T-helper 2 cell treated with Interferon-gamma antibody and Interleukin-4, amounts not matched to agents 5 μg/mL and 100 μg/mL, for 36 hours (primary cell): Measurements from ENCODE around the gene VAV2.

Source experiments
- DNase-seq: peaks from one replicate; pipeline ENCODE4 v3.0.0; 2021; ENCODE audit warnings: low spot score
- H3K27ac Mint-ChIP-seq: one replicate; pipeline ENCODE4 v1.8.0; 2021; ENCODE audit warnings: mild to moderate bottlenecking, mixed read lengths
- H3K27me3 Mint-ChIP-seq: one replicate; pipeline ENCODE4 v1.8.0; 2021; ENCODE audit warnings: low read depth, mixed read lengths
- H3K36me3 Mint-ChIP-seq: one replicate; pipeline ENCODE4 v1.8.0; 2021; ENCODE audit warnings: low read depth, mixed read lengths
- H3K4me1 Mint-ChIP-seq: one replicate; pipeline ENCODE4 v1.8.0; 2021; ENCODE audit warnings: low read depth, mixed read lengths
- H3K4me3 Mint-ChIP-seq: one replicate; pipeline ENCODE4 v1.8.0; 2022; ENCODE audit warnings: mild to moderate bottlenecking, moderate library complexity, mixed read lengths
- H3K9me3 Mint-ChIP-seq: one replicate; pipeline ENCODE4 v1.8.0; 2021; ENCODE audit warnings: mixed read lengths

VAV2 gene

DNA sequence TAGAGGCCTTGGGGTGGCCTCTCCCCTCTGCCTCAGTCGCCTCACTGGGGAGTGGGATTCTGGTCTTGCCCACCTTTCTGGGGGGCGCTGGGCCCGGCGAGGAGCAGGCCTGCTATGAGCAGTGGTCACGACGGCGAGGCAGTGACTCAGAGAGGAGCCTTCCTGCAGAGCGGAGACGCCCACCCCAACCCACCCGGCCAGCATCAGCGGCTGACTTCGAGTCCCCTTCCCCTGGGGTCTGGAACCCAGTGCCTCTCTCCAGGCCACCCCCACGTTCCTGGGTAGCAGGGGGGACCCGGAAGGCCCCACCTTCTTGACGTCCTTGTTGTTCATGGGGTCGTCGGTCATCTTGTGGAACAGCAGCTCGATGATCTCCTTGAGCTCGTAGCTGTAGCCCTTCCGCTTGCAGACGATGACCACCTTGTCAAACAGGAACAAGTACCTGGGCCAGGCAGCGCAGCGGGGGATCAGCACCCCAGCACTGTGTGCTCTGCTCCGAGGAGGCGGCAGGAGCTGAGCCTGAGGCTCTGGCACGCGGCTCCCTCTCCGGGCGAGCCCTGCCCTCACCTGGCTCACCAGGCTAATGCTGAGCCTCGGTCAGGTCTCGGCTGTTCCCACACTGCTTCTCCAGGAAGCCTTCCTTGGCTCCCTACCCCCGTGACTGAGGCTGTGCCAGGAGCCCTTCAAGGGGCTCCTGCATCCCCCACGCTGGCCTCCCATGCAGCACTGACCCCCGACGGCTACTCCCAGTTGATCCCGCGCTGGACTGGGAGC, 203.9 kb downstream of the VAV2 start:
- no peaks in the 10 kb centered on the region for H3K9me3 Mint-ChIP-seq
- no peaks in the 10 kb centered on the region for H3K36me3 Mint-ChIP-seq
- no peak overlapping the region for H3K4me3 Mint-ChIP-seq
- no peaks in the 10 kb centered on the region for H3K27me3 Mint-ChIP-seq
- peaks cover 10% of the 10 kb centered on the region for H3K4me1 Mint-ChIP-seq
- no peak for DNase-seq
- no peak overlapping the region for H3K27ac Mint-ChIP-seq

- no peaks in the 10 kb centered on the region for H3K9me3 Mint-ChIP-seq
These were observed 204.4 kb downstream of the VAV2 start for GRCh38 chr9:133787754-133788025.

DNA sequence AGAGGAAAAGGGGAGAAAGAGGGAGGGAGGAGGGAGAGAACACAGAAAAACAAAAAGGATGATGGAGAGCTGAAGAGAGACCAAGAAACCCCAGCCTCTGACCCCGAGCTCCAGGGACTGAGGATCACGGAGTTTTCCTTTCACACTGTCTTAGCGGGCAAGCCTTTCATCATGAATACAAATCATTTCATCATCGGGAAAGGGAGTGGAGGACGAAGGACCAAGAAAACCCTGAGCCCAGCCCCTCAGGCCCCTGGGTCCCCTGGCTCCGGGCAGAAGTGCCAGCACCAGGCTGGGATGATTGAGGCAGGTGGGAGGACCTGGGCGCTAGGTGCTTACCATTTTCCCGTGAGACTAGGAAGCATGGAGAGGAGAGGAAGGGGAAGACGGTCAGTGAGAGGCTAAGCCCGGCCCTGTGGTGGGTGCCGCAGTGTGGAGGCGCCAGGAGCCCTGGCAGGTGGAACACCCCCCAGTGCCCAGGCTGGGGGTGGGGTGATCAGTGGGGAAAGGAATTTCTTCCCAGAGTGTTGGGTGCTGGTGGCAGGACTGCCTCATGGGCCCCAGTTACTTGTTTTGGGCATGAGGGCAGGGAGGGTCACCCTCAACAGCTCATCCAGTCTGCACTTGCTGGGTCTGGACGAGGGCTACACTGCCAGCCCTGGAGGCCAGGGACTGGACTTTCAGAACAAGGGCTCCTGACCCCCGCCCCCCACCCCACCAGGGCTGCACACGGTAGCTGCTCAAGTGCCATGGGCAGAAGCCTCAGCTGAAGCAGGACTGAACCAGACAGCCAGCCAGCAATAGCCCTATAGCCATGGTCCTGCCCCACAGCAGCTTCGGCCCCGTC, 205.0 kb downstream of the VAV2 start:
- Mint-ChIP-seq H3K4me1 (peaks cover 8% of the 10 kb centered on the region), H3K36me3 (no peaks in the 10 kb centered on the region), H3K9me3 (no peaks in the 10 kb centered on the region), H3K27me3 (no peaks in the 10 kb centered on the region), H3K27ac (no peak overlapping the region), H3K4me3 (no peak overlapping the region)
- DNase-seq, result no peak

More at GRCh38 chr9:133787754-133788025, 204.4 kb downstream of the VAV2 start:
- no peak for DNase-seq
- no peak overlapping the region for H3K4me3 Mint-ChIP-seq
- H3K27ac Mint-ChIP-seq, result no peak overlapping the region
- peaks cover 10% of the 10 kb centered on the region for H3K4me1 Mint-ChIP-seq
- no peaks in the 10 kb centered on the region for H3K27me3 Mint-ChIP-seq
- no peaks in the 10 kb centered on the region for H3K36me3 Mint-ChIP-seq

GRCh38 chr9:133786371-133786753, 205.8 kb downstream of the VAV2 start:
- no peak for DNase-seq
- H3K4me1 Mint-ChIP-seq, result peaks cover 8% of the 10 kb centered on the region
- H3K27ac Mint-ChIP-seq, result no peak overlapping the region
- H3K9me3 Mint-ChIP-seq, result no peaks in the 10 kb centered on the region
- no peak overlapping the region for H3K4me3 Mint-ChIP-seq
- no peaks in the 10 kb centered on the region for H3K27me3 Mint-ChIP-seq
- no peaks in the 10 kb centered on the region for H3K36me3 Mint-ChIP-seq

GRCh38 chr9:133785753-133786370, 206.3 kb downstream of the VAV2 start:
- Mint-ChIP-seq H3K9me3 (no peaks in the 10 kb centered on the region), H3K27ac (no peak overlapping the region)

GRCh38 chr9:133784731-133785561, 207.2 kb downstream of the VAV2 start:
- Mint-ChIP-seq H3K4me1 (peaks cover 8% of the 10 kb centered on the region), H3K27me3 (no peaks in the 10 kb centered on the region), H3K36me3 (no peaks in the 10 kb centered on the region), H3K4me3 (no peak overlapping the region), H3K27ac (no peak overlapping the region), H3K9me3 (no peaks in the 10 kb centered on the region)
- DNase-seq, result no peak

More at GRCh38 chr9:133785753-133786370, 206.3 kb downstream of the VAV2 start:
- DNase-seq, result no peak
- Mint-ChIP-seq H3K27me3 (no peaks in the 10 kb centered on the region), H3K36me3 (no peaks in the 10 kb centered on the region), H3K4me1 (peaks cover 8% of the 10 kb centered on the region), H3K4me3 (no peak overlapping the region)

- no peaks in the 10 kb centered on the region for H3K9me3 Mint-ChIP-seq
- no peaks in the 10 kb centered on the region for H3K27me3 Mint-ChIP-seq
- H3K4me1 Mint-ChIP-seq, result peaks cover 8% of the 10 kb centered on the region
- no peak for DNase-seq
- H3K27ac Mint-ChIP-seq, result no peak overlapping the region
- H3K36me3 Mint-ChIP-seq, result no peaks in the 10 kb centered on the region
- H3K4me3 Mint-ChIP-seq, result no peak overlapping the region
These were observed 208.8 kb downstream of the VAV2 start for GRCh38 chr9:133783331-133783731.

GRCh38 chr9:133782157-133783130, 209.7 kb downstream of the VAV2 start:
- no peak overlapping the region for H3K4me3 Mint-ChIP-seq
- peak; percentile 40 for DNase-seq
- no peaks in the 10 kb centered on the region for H3K36me3 Mint-ChIP-seq
- H3K4me1 Mint-ChIP-seq, result peaks cover 8% of the 10 kb centered on the region
- no peaks in the 10 kb centered on the region for H3K27me3 Mint-ChIP-seq
- H3K27ac Mint-ChIP-seq, result no peak overlapping the region
- H3K9me3 Mint-ChIP-seq, result no peaks in the 10 kb centered on the region

- H3K27ac Mint-ChIP-seq, result no peak overlapping the region
- no peaks in the 10 kb centered on the region for H3K9me3 Mint-ChIP-seq
- peaks cover 8% of the 10 kb centered on the region for H3K4me1 Mint-ChIP-seq
- H3K4me3 Mint-ChIP-seq, result no peak overlapping the region
- no peaks in the 10 kb centered on the region for H3K27me3 Mint-ChIP-seq
- no peaks in the 10 kb centered on the region for H3K36me3 Mint-ChIP-seq
- no peak for DNase-seq
These were observed 210.3 kb downstream of the VAV2 start for GRCh38 chr9:133781828-133782135.

DNA sequence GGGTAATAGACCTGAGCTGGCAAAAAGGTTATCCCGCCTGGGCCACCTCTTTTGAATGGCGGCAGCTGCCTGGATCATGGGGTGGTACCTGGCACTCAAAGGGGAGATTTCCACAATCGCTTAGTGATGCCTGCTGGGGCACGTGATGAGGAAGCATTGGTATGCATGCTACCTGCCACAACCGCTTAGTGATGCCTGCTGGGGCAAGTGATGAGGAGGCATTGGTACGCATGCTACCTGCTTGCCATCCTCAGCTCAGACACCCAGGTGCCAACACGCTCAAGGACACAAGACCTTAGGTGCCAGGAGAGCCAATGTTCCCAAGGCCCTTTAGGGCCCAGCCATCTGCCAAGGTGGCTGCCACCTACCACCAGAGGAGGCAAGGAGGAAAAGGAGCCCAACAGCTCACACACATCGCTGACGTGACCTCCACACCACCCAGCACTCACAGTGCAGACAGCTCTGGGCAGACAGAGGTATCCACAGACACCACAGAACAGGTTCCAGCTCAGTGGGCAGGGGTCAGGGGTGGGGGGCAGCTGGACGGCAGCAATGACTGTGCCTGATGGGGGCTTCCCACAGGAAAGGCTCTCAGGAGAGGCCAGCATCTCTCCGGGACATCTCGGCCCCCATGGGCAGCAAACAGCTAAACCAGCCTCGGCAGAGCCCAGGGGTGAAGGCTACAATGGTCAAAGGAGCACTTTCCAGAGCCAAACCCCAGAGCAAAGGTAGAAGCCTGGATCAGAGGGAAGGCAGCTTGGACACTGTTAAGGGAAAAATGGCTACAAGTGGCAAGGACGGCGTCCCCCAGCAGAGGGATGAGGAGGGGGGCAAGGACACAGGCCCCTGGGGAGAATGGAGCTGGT, 210.9 kb downstream of the VAV2 start:
- no peak overlapping the region for H3K27ac Mint-ChIP-seq
- H3K4me1 Mint-ChIP-seq, result peaks cover 3% of the 10 kb centered on the region
- no peak overlapping the region for H3K4me3 Mint-ChIP-seq
- no peaks in the 10 kb centered on the region for H3K9me3 Mint-ChIP-seq
- no peaks in the 10 kb centered on the region for H3K36me3 Mint-ChIP-seq
- no peaks in the 10 kb centered on the region for H3K27me3 Mint-ChIP-seq
- DNase-seq, result no peak

- Mint-ChIP-seq H3K27me3 (no peaks in the 10 kb centered on the region), H3K27ac (no peak overlapping the region), H3K9me3 (no peaks in the 10 kb centered on the region), H3K4me1 (no peaks in the 10 kb centered on the region), H3K4me3 (no peak overlapping the region), H3K36me3 (no peaks in the 10 kb centered on the region)
- no peak for DNase-seq
These were observed 211.6 kb downstream of the VAV2 start for GRCh38 chr9:133780404-133780945.
